Lower lobe of right lung (tissue), 2 donors: ENCODE measurements around the gene DNPEP. TPM values are rescaled to one million over a fixed set of nuclear protein-coding genes. Genes with fewer than 3 reads are reported as not detected.

Source experiments
- ATAC-seq, 2 donors: fragments of 200-7000 bp; cut with Tn5 transposase; one replicate each; pipeline ENCODE4 v1.9.1; 2020 to 2022; ENCODE audit warnings: mild to moderate bottlenecking in 2 of 2, moderate library complexity in 2 of 2
- DNase-seq: peaks from one replicate; pipeline ENCODE4 v3.0.0-alpha.2; 2020
- H3K27ac ChIP-seq: fragments of 200-600 bp; one replicate; pipeline ENCODE4 v1.8.0; 2022
- H3K27me3 ChIP-seq: fragments of 200-600 bp; one replicate; pipeline ENCODE4 v1.8.0; 2022; ENCODE audit warnings: low read depth
- H3K36me3 ChIP-seq: fragments of 200-600 bp; one replicate; pipeline ENCODE4 v1.8.0; 2022; ENCODE audit warnings: mild to moderate bottlenecking
- H3K4me1 ChIP-seq: fragments of 200-600 bp; one replicate; pipeline ENCODE4 v1.8.0; 2022
- H3K4me3 ChIP-seq: fragments of 200-600 bp; one replicate; pipeline ENCODE4 v1.8.0; 2022; ENCODE audit warnings: mild to moderate bottlenecking
- H3K9me3 ChIP-seq: fragments of 200-600 bp; one replicate; pipeline ENCODE4 v1.8.0; 2022
- CTCF ChIP-seq: fragments of 200-600 bp; IDR thresholded peaks from one replicate; pipeline ENCODE4 v1.8.0; 2022; ENCODE audit warnings: antibody characterized with exemption, mild to moderate bottlenecking
- intact Hi-C: fragments of 100-400 bp; cut with DNase I; formaldehyde crosslinking; loops from one replicate; pipeline ENCODE4 v1.11.0; 2022
- total RNA-seq: library from RNA; stranded (reverse); fragmentation: NEBNext Ultra II Directional; extraction: Animal tissue kit (Norgen Biotek cat#: 25700); gene quantifications from one replicate; pipeline ENCODE4 v1.2.1, GENCODE V29; 2021
- donor health status: DM: no; HTN: yes; CAD: no; lungs with severe emphysema.

DNPEP gene
- total RNA-seq, 1 donor from 2014 or later = 79.5 TPM

- no peak for TF ChIP-seq CTCF
These were observed 38.9 kb upstream of the DNPEP start for GRCh38 chr2:219426534-219427136.

GRCh38 chr2:219426068-219426443 lies 38.3 kb upstream of the DNPEP start:
- ATAC-seq (no peak), DNase-seq (no peak)
- no peak overlapping the region for H3K4me3 ChIP-seq
- no peaks in the 10 kb centered on the region for H3K27me3 ChIP-seq
- no peaks in the 10 kb centered on the region for H3K9me3 ChIP-seq
- H3K27ac ChIP-seq = no peak overlapping the region
- H3K4me1 ChIP-seq = no peaks in the 10 kb centered on the region
- intact Hi-C loops = no loop called here
- H3K36me3 ChIP-seq = no peaks in the 10 kb centered on the region
- TF ChIP-seq CTCF = no peak

More at GRCh38 chr2:219426534-219427136, 38.9 kb upstream of the DNPEP start:
- intact Hi-C loops = no loop called here
- no peak for DNase-seq
- no peak for ATAC-seq
- Histone ChIP-seq H3K36me3 (no peaks in the 10 kb centered on the region), H3K4me1 (no peaks in the 10 kb centered on the region), H3K27ac (no peak overlapping the region), H3K9me3 (no peaks in the 10 kb centered on the region), H3K4me3 (no peak overlapping the region), H3K27me3 (no peaks in the 10 kb centered on the region)

- no peak for DNase-seq
- no peaks in the 10 kb centered on the region for H3K36me3 ChIP-seq
- no peak overlapping the region for H3K4me3 ChIP-seq
- H3K4me1 ChIP-seq = no peaks in the 10 kb centered on the region
- H3K27me3 ChIP-seq = no peaks in the 10 kb centered on the region
- no peak for ATAC-seq
- intact Hi-C loops = no loop called here
- no peak for TF ChIP-seq CTCF
- no peaks in the 10 kb centered on the region for H3K9me3 ChIP-seq
- H3K27ac ChIP-seq = no peak overlapping the region
These were observed 37.7 kb upstream of the DNPEP start for GRCh38 chr2:219425238-219426067.

GRCh38 chr2:219423652-219424377 lies 36.1 kb upstream of the DNPEP start:
- Histone ChIP-seq H3K27ac (no peak overlapping the region), H3K36me3 (no peaks in the 10 kb centered on the region), H3K4me3 (no peak overlapping the region), H3K27me3 (peaks cover 16% of the 10 kb centered on the region), H3K4me1 (no peaks in the 10 kb centered on the region), H3K9me3 (no peaks in the 10 kb centered on the region)
- DNase-seq (no peak), ATAC-seq (no peak)
- TF ChIP-seq CTCF = no peak
- intact Hi-C loops = no loop called here

GRCh38 chr2:219422952-219423534 lies 35.3 kb upstream of the DNPEP start:
- Histone ChIP-seq H3K36me3 (no peaks in the 10 kb centered on the region), H3K9me3 (no peaks in the 10 kb centered on the region), H3K27me3 (peaks cover 24% of the 10 kb centered on the region), H3K4me3 (no peak overlapping the region), H3K27ac (no peak overlapping the region), H3K4me1 (no peaks in the 10 kb centered on the region)
- DNase-seq (no peak), ATAC-seq (no peak)
- intact Hi-C loops = no loop called here
- TF ChIP-seq CTCF = no peak
